Cardiac fibroblast (primary cell): ENCODE results near the gene PTGR2.
"Not testable (repeated sequence)": the region's sequence is repeated elsewhere in the genome, so short reads cannot be mapped to it uniquely, and the experiment has no call there.

Experiments used
- DNase-seq, 2 donors: peaks; one replicate each; pipeline versions ENCODE4 v3.0.0 to v3.0.0-alpha.2; 2010; ENCODE audit warnings: low read depth in 2 of 2
- H3K4me3 ChIP-seq, 2 donors: replicated peaks in 1 of 2; 1 replicate in 1 of 2; 2 replicates in 1 of 2; pipeline ENCODE4 v1.5.1; 2011; ENCODE audit warnings: low read depth in 2 of 2, low read length in 2 of 2, mild to moderate bottlenecking in 2 of 2, moderate library complexity in 1 of 2
- CTCF ChIP-seq: IDR thresholded peaks from one replicate; pipeline ENCODE4 v1.5.1; 2011; ENCODE audit warnings: low read depth, mild to moderate bottlenecking, low read length, inconsistent platforms

The PTGR2 gene

GRCh38 chr14:73829526-73830431 lies 21.9 kb upstream of the PTGR2 start:
- no peak for TF ChIP-seq CTCF
- DNase-seq, result peak; percentile 83 to 86

GRCh38 chr14:73833034-73833433 lies 18.6 kb upstream of the PTGR2 start:
- no peak for TF ChIP-seq CTCF
- H3K4me3 ChIP-seq, result no peak overlapping the region
- DNase-seq, result peak in 1 of 2 donors; percentile 79

More at GRCh38 chr14:73829526-73830431, 21.9 kb upstream of the PTGR2 start:
- H3K4me3 ChIP-seq, result no peak overlapping the region

- peak in 1 of 2 donors; percentile 94 for DNase-seq
- no peak overlapping the region for H3K4me3 ChIP-seq
- TF ChIP-seq CTCF, result no peak
Measured at GRCh38 chr14:73833530-73834260, 17.9 kb upstream of the PTGR2 start.

GRCh38 chr14:73834261-73834625 lies 17.4 kb upstream of the PTGR2 start:
- no peak for TF ChIP-seq CTCF
- H3K4me3 ChIP-seq, result no peak overlapping the region
- no peak for DNase-seq

- not testable (repeated sequence) for DNase-seq, H3K4me3 ChIP-seq
Measured at GRCh38 chr14:73838293-73839034, 13.2 kb upstream of the PTGR2 start.

GRCh38 chr14:73842201-73842600 lies 9.4 kb upstream of the PTGR2 start:
- no peak for DNase-seq
- TF ChIP-seq CTCF, result no peak
- H3K4me3 ChIP-seq, result no peak overlapping the region
